GM21576 (cell line): Measurements from ENCODE around the gene NCK2.
A peak's percentile ranks its signal among the peaks of the same experiment; 100 is the strongest.

ENCODE experiments used
- ATAC-seq: cut with Tn5 transposase; IDR thresholded peaks from one replicate; pipeline ENCODE4 v1.9.1; 2021; ENCODE audit warnings: mild to moderate bottlenecking, moderate library complexity; ENCODE audit not compliant: unreplicated experiment

The NCK2 gene

DNA sequence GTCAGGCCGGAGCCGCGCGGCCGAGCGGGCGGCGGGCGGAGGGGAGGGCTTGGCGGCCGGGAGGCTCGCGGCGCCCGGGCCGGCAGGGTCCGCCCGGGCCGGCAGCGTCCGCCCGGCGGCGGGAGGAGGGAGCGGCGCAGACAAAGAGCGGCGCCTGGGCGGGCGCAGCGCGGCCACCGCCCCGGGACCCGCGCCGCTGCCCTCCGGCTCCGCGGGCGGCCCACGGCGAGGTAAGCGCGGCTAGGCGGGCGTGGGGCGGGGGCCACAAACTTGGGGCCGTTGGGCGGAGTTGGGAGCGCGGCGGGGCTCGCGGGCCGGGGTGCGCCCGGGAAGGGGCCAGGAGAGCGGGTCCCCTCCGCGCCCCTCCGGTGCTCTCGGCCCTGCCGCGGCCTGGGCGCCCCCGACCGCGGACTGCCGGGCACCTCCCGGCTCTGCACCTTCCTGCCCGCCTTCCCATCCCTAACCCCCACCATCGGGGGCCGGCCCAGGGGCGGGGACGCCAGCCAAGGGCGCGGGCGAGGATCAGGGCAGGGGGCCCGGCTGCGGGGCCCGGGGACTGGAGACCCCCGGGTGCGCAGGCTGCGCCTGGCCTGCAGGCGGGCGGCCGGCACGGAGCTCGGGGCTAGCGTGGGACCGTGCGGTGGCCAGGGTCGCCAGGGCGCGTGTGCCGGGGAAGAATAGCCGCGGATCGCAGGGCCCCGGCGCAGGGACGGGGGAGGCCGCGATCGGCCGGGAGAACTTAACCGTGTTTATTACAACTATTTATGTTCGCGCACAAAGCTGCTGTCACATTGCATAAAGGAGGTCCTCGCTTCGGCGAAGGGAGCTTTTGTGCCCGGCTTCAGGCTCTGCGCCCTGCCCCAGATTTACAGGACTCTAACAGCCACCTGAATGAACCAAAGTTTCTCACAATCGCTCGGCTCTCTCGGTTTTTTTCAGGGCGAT lies at the start of gene NCK2:
Gene NCK2, plus strand, starts transcription at position 4 of the 945 bp plus-strand sequence. CDS start 110,152 bp downstream, outside the sequence.
- ATAC-seq, result peak; percentile 25

GRCh38 chr2:105697781-105698449 lies 46.8 kb upstream of the NCK2 start:
- no peak for ATAC-seq

DNA sequence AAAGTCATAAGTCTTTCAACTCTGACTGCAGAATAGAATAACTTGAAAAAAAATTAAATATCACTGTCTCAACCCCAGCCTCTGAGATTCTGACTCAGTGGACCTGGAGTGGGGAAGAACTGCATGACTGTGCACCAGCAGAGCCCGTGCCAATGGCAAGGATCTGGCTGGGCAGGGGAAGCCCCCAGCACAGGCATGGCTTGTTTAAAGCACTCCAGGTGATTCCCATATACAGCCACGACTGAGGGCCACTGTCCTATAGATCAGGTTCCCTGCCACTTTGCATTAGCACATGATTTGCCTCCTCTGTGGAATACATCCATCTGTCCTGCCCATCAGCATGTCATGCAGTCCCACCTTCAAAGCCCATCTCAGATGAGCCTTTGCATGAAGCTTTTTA lies 45.9 kb upstream of the NCK2 start:
- no peak for ATAC-seq

DNA sequence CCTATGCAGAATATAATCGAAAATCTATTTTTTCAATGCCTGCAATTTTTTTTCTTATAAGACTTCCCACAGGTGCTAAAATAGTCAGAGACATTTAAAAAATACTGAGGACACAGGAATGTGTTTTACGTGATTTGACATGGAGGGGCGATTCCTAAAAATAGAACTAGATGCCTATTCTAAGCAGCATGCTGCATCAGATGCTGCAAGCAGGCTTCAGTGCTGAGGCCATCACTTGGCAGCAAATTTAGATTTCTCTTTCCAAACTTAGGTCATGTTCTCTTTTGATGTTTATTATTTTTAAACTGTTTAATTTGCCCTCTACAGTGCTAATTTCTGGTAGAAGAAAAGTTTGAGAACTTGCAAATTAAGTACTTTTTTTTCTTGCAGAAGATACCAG lies 43.7 kb upstream of the NCK2 start:
- no peak for ATAC-seq

- no peak for ATAC-seq
Measured at GRCh38 chr2:105708697-105709096, 36.0 kb upstream of the NCK2 start.

DNA sequence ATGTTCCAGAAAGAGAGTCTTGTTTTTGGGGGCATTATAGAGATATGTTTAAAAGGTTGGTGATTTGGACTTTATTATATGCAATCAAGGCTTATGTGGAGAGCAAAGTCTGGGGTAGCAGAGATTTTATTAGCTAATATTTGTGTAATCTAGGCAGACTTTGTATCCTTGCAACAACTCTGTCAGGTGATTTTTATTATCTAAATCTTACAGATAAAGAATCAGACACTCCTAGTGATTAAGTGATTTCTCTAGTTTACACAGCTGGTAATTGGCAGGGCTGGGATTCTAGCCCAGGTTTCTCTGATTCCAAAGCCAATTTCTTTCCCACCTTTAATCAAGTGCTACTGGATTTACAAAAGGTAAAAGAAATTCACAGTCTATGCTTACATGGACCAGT lies 33.3 kb upstream of the NCK2 start:
- ATAC-seq, result no peak

GRCh38 chr2:105712166-105712915 lies 32.4 kb upstream of the NCK2 start:
- no peak for ATAC-seq

GRCh38 chr2:105712981-105713596 lies 31.6 kb upstream of the NCK2 start:
- ATAC-seq, result no peak

DNA sequence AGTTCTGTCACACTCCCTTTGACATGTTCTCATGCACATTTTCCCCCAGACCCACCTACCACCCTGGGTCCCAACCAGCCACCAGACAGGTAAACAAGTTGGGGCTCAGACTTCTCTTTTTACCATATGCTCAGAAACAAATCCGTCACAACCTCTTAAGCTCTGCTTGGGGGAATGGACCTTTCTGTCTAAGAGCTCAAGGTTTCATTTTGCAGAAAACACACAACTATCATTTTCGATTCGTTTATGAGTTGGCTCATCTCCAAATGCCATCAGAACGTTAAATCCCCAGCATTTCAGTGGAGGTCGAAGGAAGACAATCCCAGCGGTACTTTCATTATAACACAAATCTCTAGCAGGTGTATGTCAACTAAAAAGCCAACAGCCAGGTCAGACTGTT lies 30.6 kb upstream of the NCK2 start:
- ATAC-seq, result no peak

DNA sequence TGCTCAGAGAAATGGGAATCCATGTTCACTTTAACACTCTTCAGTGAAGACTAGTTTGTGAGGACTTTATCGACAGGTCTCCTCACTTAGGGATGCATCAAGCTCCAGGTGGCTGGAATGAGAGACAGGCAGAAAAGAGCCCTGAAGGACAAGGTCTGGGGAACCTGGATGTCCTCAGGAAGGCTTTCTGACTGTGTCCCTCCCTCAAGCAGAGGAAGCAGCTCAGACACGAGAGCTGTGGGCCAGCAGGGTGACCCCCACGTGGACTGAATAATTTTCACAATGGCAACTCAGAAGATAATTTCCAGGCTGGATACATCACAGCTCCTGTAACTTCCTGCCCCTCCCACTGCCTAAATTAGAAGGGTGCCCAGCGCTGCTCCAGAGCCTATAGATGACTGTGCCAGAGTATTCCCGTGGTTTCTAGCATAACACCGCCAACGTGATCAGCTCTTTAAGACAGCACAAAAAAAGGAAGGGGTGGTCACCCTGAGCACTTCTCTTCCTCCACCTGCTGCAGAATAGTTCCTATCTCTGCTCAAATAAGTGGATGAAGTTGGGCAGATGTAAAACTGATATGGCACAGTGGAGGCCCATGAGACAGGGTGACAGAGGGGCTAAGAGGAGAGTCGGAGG lies 25.7 kb upstream of the NCK2 start:
- no peak for ATAC-seq

DNA sequence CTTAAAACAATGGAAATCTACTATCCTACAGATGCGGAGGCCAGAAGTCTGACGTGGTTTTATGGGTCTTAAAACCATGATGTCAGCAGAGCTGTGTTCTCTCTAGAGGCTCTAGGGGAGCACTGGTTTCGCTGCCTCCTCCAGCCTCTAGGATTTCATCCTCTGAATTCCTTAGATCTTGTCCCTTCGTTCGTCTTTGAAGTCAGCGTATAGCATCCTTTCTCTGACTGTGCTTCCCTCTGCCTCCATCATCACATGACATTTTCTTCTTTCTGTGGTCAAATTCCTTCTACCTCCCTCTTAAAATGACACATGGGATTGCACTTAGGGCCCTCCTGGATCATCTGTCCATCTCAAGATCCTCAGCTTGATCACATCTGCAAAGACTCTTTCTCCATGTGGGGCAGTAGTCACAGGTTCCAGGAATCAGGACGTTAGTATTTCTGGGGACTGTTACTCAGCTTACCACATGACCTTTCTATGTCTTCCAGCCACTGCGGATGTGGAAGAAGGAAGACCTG lies 22.7 kb upstream of the NCK2 start:
- no peak for ATAC-seq

DNA sequence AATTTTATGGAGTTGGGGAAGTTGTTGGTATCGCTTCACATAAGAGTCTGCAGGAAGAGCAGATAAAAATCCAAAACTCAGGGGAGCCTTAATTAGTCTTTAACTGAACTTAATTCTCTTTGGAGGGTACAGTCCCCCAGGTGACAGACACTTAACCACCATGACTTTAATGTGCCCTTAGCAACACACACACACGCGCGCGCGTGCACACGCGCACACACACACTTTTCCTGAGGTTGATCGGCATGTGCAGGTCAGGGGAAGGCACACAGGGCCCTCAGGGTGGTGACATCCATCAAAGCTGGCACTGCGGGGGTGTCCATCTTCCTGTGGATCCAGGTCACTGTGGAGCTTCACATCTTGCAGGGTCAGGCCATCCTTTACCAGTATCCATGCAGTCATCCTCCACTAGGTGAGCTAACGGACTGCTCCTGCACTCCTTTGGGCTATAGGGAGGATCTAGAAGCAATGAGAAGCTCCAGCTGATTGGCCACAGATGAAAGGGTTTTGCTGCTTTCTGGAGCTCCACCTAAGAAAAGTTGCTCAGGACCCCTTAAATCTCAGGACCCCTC lies 21.9 kb upstream of the NCK2 start:
- no peak for ATAC-seq

GRCh38 chr2:105723431-105723830 lies 21.3 kb upstream of the NCK2 start:
- no peak for ATAC-seq

- ATAC-seq, result peak; percentile 25
Measured at GRCh38 chr2:105725388-105725787, 19.3 kb upstream of the NCK2 start.

DNA sequence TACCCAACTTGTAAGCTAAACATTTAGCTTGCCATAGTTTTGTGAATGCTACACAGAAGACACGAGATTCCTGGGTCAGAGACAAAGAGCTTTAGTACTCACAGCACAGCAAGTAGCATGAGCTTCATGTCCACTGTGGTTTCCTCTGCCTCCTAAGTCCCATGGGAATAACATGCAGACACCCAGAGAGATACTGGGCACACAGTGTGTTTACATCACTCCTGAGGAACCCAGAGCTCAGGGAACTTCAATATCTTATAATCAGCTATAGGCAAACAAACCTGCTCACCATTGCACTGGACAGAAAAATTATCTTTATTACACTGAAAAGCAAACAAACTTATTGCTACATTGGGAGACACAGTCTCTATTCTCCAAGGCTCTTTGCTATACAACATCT lies 14.5 kb upstream of the NCK2 start:
- no peak for ATAC-seq

DNA sequence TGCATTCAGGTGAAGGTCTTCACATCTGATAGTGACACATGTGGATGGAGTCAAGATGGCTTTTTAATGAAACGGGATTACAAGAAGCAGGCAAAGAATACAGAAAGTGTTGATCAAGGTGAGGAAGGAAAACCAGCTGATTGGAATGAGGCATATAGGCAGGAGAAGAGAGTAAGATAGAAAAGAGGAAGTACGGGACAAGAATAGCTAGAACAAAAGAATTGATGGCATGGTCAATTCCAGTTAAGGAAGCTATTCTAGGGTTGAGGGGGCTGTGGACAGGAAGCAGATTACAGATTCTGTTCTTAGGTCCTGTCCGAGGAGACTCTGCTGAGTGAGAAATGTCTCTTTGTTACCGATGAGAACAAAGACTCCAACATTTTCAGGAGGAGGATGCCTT lies 13.2 kb upstream of the NCK2 start:
- ATAC-seq, result no peak

DNA sequence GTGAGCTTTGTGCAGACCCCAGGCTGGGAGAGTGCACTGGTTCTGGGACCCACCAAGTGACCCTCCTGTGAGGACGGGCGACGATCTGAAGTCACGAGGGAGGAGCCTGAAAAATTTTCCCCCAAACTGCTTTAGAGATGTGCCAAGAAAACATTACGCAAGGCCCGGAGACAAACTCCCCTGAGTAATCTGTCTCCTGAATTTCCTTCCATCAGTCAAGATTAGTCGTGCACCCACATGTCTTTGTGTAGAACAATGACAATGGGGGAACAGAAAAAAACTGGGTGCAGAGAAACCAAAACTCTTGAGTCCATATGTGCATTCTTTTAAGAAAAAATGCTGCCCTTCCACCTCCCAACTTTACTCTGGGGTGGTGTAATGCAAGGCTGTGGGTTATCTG lies 12.6 kb upstream of the NCK2 start:
- no peak for ATAC-seq

DNA sequence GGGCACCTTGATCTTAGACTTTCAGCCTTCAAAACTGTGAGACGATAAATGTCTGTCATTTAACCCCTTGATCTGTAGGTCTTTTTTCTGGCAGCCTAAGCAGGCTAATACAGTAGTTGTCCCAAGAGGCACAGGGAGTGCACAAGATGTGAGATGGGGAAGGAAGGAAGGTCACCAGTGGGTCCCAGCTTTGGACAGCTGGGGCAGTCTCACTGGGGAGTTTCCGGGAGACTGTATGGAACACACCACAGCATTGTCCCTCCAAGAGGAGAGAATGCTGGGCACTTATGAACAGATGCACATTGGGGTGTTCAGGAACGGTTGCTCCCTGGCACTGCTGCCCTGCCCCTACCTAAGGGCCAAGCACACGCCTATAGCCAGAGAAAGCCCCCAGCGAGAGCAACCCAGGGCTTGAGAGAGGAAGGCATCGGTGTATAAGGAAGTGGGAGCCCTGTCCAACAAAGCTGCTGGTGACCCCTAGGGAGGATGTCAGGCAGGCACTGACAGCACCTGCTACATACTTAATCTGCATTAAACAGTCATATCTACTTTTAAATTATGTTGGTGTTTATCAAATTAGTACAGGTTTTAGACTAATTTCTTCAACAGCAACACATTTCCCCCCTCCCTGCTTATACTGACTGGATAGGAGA lies 11.6 kb upstream of the NCK2 start:
- no peak for ATAC-seq

DNA sequence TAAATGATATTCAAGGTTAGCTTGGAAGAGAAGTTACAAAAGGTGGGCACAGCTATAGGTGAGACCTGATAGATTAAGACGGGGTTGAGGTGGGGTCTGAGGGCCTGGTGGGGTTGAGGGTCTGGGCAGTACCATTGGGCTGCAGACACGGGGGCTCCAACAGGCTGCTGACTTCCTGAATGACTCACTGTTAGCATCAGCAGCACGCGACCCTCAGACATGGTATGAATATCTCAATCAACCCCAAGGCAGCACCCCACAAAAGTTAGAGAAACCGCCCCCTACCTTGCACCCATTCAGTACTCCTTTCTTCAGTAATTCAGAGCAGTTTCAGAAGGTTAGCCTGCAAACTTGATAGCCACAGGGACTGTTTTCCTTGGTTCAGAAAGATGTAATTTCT lies 10.8 kb upstream of the NCK2 start:
- ATAC-seq, result no peak
